Measurements from ENCODE around the gene ALCAM.

Gene ALCAM

DNA sequence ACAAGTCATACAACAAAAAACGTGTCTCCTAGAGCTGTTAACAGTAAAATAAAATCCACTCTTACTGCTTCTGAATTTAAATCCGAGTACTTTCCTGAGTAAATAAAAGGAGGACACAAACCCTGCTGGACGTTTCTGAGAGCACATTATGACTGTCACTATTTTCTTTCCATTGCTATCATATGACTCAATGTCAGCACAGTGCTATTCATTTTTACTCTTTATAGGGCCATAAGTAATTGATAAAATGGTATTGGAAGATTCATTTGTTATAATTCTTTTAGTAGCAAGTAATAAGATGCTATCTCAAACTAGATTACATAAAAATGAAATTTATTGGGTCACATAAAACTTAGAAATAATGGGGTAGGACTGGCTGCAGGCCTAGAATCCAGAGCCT is 68.6 kb downstream of the ALCAM start:
- no peak for DNase-seq

DNA sequence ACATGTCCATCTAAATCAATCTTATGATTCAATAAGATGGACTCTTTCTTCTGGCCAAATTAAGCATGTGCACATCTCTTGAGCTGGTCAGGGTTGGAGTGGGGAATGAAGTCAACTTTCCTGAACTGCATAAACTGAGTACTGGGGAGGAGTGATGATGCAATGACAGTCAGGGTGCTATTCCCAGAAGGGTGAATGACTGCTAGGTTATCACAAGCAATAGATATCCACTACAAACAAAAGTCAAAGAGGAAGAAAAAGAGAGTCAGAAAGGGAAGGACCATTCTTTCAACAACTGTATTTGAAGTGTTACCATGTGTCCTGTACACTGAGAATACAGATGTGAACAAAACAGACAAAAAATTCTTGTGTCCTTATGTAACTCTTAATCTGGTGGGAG is 70.0 kb downstream of the ALCAM start:
- no peak for DNase-seq

DNA sequence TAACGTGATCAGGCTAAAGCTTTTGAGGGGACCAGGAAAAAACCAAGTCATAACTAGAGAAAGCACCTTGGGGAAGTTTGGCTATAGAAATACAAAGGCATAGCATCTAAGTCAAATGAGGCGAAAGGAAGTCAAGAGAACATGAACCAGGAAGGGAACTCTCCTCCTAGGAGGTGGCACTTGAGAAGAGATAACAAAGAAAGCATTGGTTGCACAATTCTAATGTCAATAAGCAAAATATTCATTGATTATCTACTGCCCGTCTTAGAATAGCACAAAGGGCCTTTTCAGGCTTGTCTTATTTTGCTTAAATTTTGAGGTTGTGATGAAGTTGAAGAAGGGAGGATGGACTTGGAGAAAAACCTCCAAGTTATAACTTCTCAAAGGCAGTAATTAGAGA is 73.4 kb downstream of the ALCAM start:
- DNase-seq, result no peak

- DNase-seq, result no peak
These were observed 78.0 kb downstream of the ALCAM start for GRCh38 chr3:105444725-105445124.

GRCh38 chr3:105448338-105448982 is 81.8 kb downstream of the ALCAM start:
- no peak for DNase-seq

- DNase-seq, result no peak
These were observed 82.7 kb downstream of the ALCAM start for GRCh38 chr3:105449414-105449813.

- no peak for DNase-seq
These were observed 89.3 kb downstream of the ALCAM start for GRCh38 chr3:105456017-105456416.

DNA sequence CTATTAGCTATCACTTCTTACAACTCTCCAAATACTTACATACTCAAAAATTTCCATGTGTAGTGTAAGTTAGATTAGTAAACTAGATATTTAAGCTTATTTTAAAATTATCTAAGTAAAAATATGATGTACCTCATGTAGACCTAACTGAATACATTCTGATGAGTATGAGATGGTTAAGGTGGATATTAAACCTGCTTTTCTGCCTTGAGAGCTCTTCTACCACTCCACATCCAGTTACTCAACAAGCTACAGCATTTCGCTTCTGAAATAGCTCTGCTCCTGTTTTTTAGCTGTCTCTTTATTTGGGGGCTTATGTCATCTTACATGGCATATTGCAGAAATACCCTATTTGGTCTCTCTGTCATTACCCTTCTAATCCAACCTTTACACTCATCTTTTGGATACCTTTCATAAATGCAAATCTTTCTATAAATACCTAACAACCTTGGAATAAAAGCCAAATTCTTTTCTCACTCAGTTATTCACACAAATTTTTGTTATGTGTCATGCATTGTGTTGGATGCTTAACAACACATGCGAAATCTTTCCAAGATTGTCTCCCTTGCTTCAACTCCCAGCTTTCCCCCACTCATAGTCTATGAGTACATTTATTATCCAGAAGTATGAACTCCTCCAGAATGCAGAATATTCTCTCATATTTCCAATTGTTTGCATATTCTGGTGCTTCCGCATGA is 92.0 kb downstream of the ALCAM start:
- DNase-seq, result no peak

DNA sequence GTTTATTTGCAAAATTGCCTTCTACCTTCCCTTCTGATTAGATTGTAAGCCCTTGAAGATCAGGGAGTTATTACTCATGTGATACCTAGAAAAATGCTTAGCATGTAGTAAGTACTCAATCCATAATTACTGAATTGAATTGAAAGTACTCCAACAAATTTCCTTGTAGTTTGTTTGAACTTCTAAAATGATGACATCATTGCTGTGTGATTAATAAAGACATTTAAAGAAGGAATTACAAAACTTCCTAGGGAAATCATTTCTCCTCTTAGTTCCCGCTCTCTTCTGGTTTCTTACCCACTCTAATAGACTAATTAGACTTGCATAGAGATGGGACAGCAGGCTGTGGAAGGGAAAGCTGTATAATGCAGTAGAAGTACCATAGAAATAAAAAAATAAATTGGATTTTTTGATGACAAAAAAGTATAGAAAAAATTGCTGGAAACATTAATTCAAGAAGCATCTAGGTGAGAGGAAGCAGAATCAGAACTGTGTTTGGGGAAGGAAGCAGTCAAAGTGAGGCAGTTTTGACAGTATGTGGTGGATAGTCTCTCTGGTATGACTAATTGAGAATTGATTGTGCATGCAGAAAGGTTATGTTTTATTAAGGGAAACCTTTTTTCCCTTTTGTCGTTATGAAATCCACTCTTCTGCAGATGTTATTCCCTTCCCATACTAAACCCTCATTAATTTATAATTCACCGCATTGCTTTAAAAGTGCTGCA is 93.0 kb downstream of the ALCAM start:
- DNase-seq, result no peak

DNA sequence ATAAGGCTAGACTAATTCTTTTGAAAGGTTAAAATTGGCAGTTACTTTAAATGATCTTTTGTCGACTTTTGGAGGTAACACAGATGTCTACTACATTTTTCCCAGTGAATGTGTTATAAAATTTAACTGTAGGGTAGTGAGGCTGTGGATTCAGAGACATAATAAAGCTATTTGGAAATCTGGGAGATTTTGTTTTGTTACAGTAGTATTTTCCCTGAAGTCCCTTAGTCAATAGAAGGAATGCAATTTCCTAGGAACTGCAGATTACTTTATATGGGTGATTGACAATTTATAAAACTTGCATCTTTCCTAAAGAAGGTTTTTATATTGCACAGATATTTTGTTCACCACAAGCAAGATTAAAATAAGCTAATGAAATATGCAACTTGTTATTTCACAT is 96.9 kb downstream of the ALCAM start:
- DNase-seq, result no peak

DNA sequence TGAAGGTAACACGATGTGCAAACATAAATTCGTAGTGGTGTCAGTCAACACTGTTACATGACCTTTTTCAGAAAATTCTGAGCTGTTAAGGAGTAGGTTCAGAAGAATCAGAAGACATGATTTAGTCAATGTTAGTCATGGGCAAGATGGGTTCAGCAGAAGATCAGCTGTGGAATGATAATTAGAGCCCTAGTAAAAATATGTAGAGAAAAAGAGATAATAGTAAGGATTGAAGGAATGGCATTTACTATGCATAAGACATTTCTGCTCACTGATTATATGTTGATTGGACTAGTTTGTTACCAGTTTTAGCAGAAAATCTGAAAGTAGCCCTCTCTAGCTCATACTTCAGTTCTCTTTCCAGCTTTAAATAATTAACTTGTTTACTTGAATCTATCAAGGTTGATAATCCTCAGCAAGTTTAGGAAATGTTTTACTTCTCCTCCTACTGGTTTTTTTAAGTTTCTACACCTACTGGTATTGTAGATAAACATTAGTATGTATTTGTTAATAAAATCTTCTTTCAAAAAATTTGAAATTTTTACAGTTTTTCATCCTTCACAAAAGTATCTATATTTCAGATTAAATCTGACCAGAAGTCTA is 98.6 kb downstream of the ALCAM start:
- no peak for DNase-seq

- DNase-seq, result no peak
These were observed 99.4 kb downstream of the ALCAM start for GRCh38 chr3:105466072-105466471.

DNA sequence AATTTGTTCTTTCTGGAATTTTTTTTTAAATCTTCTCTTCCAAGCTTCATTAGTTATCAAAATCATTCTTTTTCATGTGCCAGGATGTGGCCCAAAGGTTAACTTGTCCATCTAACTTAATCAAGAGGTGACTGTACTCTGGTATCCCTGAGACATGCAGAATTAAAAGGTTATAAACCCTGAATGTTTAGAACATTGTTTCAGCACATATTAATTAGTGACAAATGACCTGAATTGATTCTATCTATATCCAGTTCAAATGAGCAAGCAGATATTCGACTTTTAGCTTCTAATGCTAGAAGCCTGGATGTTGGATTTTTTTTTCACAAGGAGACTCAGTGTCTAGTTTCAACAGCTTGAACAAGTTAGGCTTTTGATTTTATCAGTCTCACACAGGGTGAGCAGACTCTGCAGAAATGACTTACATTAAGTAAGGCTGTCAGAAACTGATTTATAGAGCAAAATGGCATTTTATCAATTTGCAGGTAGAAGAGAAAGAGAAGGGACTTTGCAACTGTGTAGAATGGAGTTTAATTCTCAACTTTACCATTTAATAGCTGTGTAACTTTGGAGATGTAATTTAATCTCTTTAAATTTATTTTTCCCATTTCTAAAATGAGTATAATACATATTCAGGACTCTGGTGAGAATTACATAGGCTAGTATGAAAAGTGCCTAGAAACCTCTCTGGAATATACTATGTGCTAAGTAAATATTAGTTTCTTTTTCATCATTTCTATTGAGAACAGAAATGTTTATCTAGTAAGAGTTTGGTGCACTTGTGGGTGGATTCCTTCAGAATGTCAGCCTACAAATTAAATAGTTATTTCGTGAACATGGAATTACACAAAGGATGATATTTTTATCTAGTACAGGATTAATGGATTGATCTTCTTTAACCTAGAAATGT is 100.0 kb downstream of the ALCAM start:
- DNase-seq, result no peak

- no peak for DNase-seq
These were observed 104.1 kb downstream of the ALCAM start for GRCh38 chr3:105470851-105471250.

GRCh38 chr3:105473521-105474223 is 107.0 kb downstream of the ALCAM start:
- DNase-seq, result peak; percentile 7

- DNase-seq, result no peak
These were observed 114.1 kb downstream of the ALCAM start for GRCh38 chr3:105480768-105481167.

GRCh38 chr3:105483476-105483875 is 116.8 kb downstream of the ALCAM start:
- DNase-seq, result no peak

DNA sequence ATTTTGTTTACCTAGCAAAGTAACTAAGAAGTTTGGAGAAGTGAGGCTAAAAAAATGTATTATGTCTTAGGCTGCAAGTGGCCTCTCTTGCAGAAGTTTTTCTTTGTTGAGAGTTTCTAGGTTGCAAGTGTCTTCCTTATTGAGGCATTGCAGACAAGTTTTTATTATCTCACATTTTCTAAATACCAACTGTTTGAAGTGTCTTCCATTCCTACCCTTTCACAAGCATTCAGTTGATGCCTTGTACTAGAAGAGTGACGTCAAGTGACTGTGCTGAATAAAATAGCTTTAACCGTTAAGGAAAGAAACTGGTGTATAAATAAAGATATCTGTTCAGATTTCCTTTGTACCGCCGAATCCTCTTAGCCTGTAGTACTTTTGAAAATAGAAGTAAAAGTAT is 123.3 kb downstream of the ALCAM start:
- no peak for DNase-seq

DNA sequence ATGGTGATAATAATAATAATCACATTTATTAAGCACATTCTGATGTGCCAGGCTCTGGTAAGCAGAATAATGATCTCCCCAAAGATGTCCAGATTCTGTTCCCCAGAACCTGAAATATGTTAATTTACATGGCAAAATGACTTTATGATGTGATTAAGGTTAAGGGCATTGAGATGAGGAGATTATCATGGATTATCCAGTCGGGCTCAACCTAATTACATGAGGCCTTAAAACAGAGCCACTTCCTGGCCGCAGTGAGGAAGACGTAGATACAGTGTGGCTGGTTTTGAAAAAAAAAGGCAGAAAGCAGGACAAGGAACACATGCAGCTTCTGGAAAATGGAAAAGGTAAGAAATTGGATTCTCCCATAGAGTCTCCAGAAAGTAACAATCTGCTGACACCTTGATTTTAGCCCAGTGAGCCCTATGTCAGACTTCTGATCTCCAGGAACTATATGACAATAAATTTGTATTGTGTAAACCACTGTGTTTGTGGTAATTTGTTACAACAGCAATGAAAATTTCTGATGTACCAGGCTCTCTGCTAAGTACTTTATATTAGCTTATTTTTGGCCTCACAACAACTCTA is 126.7 kb downstream of the ALCAM start:
- DNase-seq, result no peak

DNA sequence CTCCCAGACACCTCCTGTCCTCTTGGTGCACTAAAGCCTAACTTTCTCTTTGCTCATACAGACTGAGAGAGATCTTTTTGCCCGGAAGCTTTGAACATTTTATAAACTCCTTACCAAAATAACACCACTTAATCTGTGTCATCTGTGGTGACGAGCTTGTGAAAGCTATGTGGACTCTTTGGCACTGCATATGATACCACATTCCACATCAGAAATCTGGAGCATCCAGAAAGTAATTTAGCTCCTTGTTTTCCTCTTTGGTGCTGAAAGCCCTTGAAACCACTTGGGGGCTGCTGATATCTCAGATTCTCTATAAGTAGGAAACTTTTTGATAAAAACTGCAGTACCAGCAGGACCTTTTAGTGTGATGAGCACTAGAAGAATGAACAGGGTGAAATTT is 128.3 kb downstream of the ALCAM start:
- DNase-seq, result no peak

GRCh38 chr3:105496343-105496742 is 129.6 kb downstream of the ALCAM start:
- no peak for DNase-seq

DNA sequence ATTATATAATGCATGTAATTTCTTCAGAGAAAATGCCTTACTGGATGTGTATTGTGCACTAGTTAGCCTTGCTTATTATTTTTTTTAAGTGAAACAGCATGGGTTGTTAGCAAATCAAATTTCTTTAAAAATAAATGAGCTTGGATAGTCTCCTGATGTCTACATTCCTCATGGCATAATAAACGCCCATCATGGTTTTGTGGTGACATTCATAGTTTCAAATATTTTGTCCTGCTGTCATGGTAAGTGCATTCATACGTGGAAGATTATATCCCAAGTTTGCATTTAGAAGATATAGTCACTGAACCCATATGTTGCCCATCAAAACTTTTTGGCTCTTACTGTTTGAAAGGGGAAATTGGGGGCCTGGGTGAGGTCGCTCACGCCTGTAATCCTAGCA is 130.7 kb downstream of the ALCAM start:
- DNase-seq, result no peak

Data from activated CD4-positive, alpha-beta T cell treated with anti-CD3 and anti-CD28 coated beads, Interleukin-2, Interleukin-6, amounts not matched to agents 100 ng/mL and 50 ng/mL, durations not matched to agents 16 hours and 8 hours (primary cell).